Activated CD4-positive, CD25-positive, alpha-beta regulatory T cell treated with anti-CD3 and anti-CD28 coated beads, Interleukin-2, amount 50 U/mL, for 16 hours (primary cell): ENCODE data around the gene BLVRB.
"Not testable (repeated sequence)": the region's sequence is repeated elsewhere in the genome, so short reads cannot be mapped to it uniquely, and the experiment has no call there.

Experiments used
- DNase-seq: peaks from one replicate; pipeline ENCODE4 v3.0.0-alpha.2; 2020; ENCODE audit warnings: low read depth, low spot score

The BLVRB gene

GRCh38 chr19:40449506-40449905, 16.0 kb downstream of the BLVRB start:
- DNase-seq = no peak

GRCh38 chr19:40446263-40446784, 19.2 kb downstream of the BLVRB start:
- no peak for DNase-seq

GRCh38 chr19:40445780-40446262, 19.7 kb downstream of the BLVRB start:
- DNase-seq = no peak

GRCh38 chr19:40444825-40445312, 20.7 kb downstream of the BLVRB start:
- DNase-seq = no peak

GRCh38 chr19:40444000-40444824, 21.3 kb downstream of the BLVRB start, which contains the start of gene SERTAD3:
SERTAD3 (minus strand) TSS chr19:40444335; CDS start chr19:40442080, 2,255 bp downstream.
- DNase-seq = peak; percentile 95

- DNase-seq = peak; percentile 98
Measured at GRCh38 chr19:40443131-40443999, 22.2 kb downstream of the BLVRB start.

- no peak for DNase-seq
Measured at GRCh38 chr19:40442328-40443130, 23.0 kb downstream of the BLVRB start.

- no peak for DNase-seq
Measured at GRCh38 chr19:40441719-40442253, 23.8 kb downstream of the BLVRB start.

GRCh38 chr19:40438284-40438683, 27.3 kb downstream of the BLVRB start:
- DNase-seq = no peak

GRCh38 chr19:40433391-40434216, 31.9 kb downstream of the BLVRB start:
- DNase-seq = no peak

GRCh38 chr19:40432760-40433159, 32.8 kb downstream of the BLVRB start:
- DNase-seq = not testable (repeated sequence)

GRCh38 chr19:40431698-40432097, 33.8 kb downstream of the BLVRB start:
- DNase-seq = no peak

- DNase-seq = not testable (repeated sequence)
Measured at GRCh38 chr19:40430242-40430641, 35.3 kb downstream of the BLVRB start.

- not testable (repeated sequence) for DNase-seq
Measured at GRCh38 chr19:40428197-40428596, 37.3 kb downstream of the BLVRB start.

GRCh38 chr19:40425450-40426287, 39.9 kb downstream of the BLVRB start, which contains the start of gene SERTAD1:
SERTAD1 (minus strand) TSS chr19:40425992; CDS start chr19:40423546, 2,446 bp downstream.
- peak; percentile 100 for DNase-seq

GRCh38 chr19:40424637-40425449, 40.7 kb downstream of the BLVRB start:
- DNase-seq = no peak

GRCh38 chr19:40423938-40424337, 41.6 kb downstream of the BLVRB start:
- no peak for DNase-seq
